Calu3 (cell line): ENCODE results near the gene ZNF154. TPM values are rescaled to one million over a fixed set of nuclear protein-coding genes. Genes with fewer than 3 reads are reported as not detected.
A peak's percentile ranks its signal among the peaks of the same experiment; 100 is the strongest.
"Not testable (repeated sequence)": the region's sequence is repeated elsewhere in the genome, so short reads cannot be mapped to it uniquely, and the experiment has no call there.

Source experiments
- BruUV-seq: library from RNA; stranded (reverse); fragments of 400-500 nt; replicated peaks from 2 replicates; lab custom pipeline; 2021; lab: Mats Ljungman, UMichigan
- CTCF ChIA-PET: fragments of 300-600 bp; sonication (Branson Sonifier 250); formaldehyde crosslinking; loops from one replicate; lab custom pipeline; 2022; ENCODE audit warnings: antibody characterized with exemption; lab: Charles Lee
- DNase-seq: peaks from one replicate; pipeline ENCODE4 v3.0.0; 2022
- H3K27ac Mint-ChIP-seq: one replicate; pipeline ENCODE4 v1.8.0; 2022; ENCODE audit warnings: mixed read lengths; ENCODE audit not compliant: unreplicated experiment
- H3K27me3 Mint-ChIP-seq: one replicate; pipeline ENCODE4 v1.8.0; 2022; ENCODE audit warnings: mixed read lengths; ENCODE audit not compliant: unreplicated experiment
- H3K36me3 Mint-ChIP-seq: one replicate; pipeline ENCODE4 v1.8.0; 2022; ENCODE audit warnings: mild to moderate bottlenecking, moderate library complexity, mixed read lengths; ENCODE audit not compliant: insufficient read depth, unreplicated experiment
- H3K4me1 Mint-ChIP-seq: one replicate; pipeline ENCODE4 v1.8.0; 2022; ENCODE audit warnings: mild to moderate bottlenecking, low read depth, mixed read lengths; ENCODE audit not compliant: unreplicated experiment
- H3K4me3 Mint-ChIP-seq: one replicate; pipeline ENCODE4 v1.8.0; 2022; ENCODE audit warnings: mild to moderate bottlenecking, low read depth, moderate library complexity, mixed read lengths; ENCODE audit not compliant: unreplicated experiment
- H3K9me3 Mint-ChIP-seq: one replicate; pipeline ENCODE4 v1.8.0; 2022; ENCODE audit warnings: low read depth, mixed read lengths; ENCODE audit not compliant: unreplicated experiment
- intact Hi-C: fragments of 100-400 bp; cut with micrococcal nuclease; formaldehyde crosslinking; loops from one replicate; pipeline ENCODE4 v1.10.0; 2022; ENCODE audit not compliant: unreplicated experiment
- total RNA-seq: library from RNA; stranded (reverse); gene quantifications from 2 replicates; pipeline ENCODE4 v1.2.3, GENCODE V29; 2022
- TF ChIP-seq, protein P1 (sequence below): fragments of 200-600 bp; IDR thresholded peaks from one replicate; pipeline ENCODE4 v1.8.0; 2022; ENCODE audit warnings: antibody characterized with exemption; ENCODE audit not compliant: unreplicated experiment

Gene ZNF154
- total RNA-seq, 1 experiment from 2014 or later = not detected

DNA sequence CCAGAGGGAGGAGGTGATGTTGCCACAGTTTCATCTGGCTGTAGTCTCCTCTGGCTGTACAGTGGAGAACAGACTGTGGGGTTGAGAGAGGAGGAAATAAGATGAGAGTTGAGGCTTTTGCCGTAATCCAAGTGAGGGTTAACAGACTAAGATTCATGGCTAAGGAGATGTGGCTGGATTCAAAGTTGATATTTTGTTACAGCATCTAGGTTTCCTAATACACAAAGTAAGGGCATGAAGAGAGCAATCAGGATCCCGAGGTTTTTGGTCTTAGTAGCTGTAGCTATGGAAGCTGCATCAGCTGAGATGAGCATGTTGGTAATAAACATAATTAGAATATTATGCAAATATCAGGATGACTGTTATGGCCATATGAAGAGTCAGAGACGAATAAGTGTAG is 39.0 kb upstream of the ZNF154 start:
- TF ChIP-seq, protein P1, sequence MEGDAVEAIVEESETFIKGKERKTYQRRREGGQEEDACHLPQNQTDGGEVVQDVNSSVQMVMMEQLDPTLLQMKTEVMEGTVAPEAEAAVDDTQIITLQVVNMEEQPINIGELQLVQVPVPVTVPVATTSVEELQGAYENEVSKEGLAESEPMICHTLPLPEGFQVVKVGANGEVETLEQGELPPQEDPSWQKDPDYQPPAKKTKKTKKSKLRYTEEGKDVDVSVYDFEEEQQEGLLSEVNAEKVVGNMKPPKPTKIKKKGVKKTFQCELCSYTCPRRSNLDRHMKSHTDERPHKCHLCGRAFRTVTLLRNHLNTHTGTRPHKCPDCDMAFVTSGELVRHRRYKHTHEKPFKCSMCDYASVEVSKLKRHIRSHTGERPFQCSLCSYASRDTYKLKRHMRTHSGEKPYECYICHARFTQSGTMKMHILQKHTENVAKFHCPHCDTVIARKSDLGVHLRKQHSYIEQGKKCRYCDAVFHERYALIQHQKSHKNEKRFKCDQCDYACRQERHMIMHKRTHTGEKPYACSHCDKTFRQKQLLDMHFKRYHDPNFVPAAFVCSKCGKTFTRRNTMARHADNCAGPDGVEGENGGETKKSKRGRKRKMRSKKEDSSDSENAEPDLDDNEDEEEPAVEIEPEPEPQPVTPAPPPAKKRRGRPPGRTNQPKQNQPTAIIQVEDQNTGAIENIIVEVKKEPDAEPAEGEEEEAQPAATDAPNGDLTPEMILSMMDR = no peak
- peaks cover 23% of the 10 kb centered on the region for H3K9me3 Mint-ChIP-seq
- no peaks in the 10 kb centered on the region for H3K27me3 Mint-ChIP-seq
- intact Hi-C loops = loop anchor here (1.0 to 5.0 kb wide), 2 partner anchors 21 to 404 kb away; partner anchors contain the start of genes ZNF329 and ZNF671
- peak overlapping the region; percentile 100 for H3K4me3 Mint-ChIP-seq
- peaks cover 41% of the 10 kb centered on the region for H3K36me3 Mint-ChIP-seq
- BruUV-seq = no TSS peak
- DNase-seq = no peak
- CTCF ChIA-PET = no interaction called here
- H3K4me1 Mint-ChIP-seq = peaks cover 11% of the 10 kb centered on the region
- H3K27ac Mint-ChIP-seq = peak overlapping the region; percentile 22

DNA sequence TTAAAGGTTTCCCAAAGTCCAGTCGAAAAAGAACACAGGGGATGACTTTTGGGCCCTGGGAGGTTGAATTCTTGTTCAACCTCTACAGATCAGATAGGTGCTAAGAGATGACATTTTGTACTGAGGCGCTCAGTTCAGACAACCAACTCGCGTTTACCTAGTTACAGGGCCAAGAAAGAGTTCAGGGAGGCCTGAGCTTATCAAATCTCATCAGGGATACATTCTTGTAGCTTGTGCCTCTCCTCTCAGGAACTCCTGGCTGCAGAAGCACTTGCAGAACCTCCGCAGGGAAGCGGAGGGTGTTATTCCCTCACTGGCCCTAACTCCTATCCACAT is 38.4 kb upstream of the ZNF154 start:
- Mint-ChIP-seq H3K4me1 (peaks cover 11% of the 10 kb centered on the region), H3K27me3 (no peaks in the 10 kb centered on the region), H3K4me3 (peak overlapping the region; percentile 100), H3K9me3 (peaks cover 20% of the 10 kb centered on the region), H3K27ac (peak overlapping the region; percentile 99), H3K36me3 (peaks cover 36% of the 10 kb centered on the region)
- no TSS peak for BruUV-seq
- TF ChIP-seq, protein P1 = no peak
- intact Hi-C loops = loop anchor here (5.0 kb wide), 1 partner anchor 405 kb away; the partner anchor contains the start of gene ZNF329
- CTCF ChIA-PET = no interaction called here
- no peak for DNase-seq

GRCh38 chr19:57746580-57747471 is 37.8 kb upstream of the ZNF154 start, which contains the start of gene ZNF776:
Gene ZNF776, plus strand, starts transcription at chr19:57746815. Its CDS starts 244 bp downstream, at chr19:57747059.
- peak; percentile 82 for DNase-seq
- CTCF ChIA-PET = interaction anchor here (0.5 kb wide), 1 partner anchor 323 kb away, joined by 3 read pairs; no protein-coding TSS in a partner anchor
- Mint-ChIP-seq H3K9me3 (peaks cover 17% of the 10 kb centered on the region), H3K27ac (peak within 1 kb of the TSS; percentile 99), H3K4me3 (peak within 1 kb of the TSS; percentile 100), H3K4me1 (peaks cover 11% of the 10 kb centered on the region), H3K36me3 (peaks cover 30% of the 10 kb centered on the region), H3K27me3 (no peaks in the 10 kb centered on the region)
- TF ChIP-seq, protein P1 = no peak
- intact Hi-C loops = loop anchor here (5.0 kb wide), 1 partner anchor 405 kb away; the partner anchor contains the start of gene ZNF329
- BruUV-seq = TSS peak; percentile 65

GRCh38 chr19:57738770-57739169 is 29.8 kb upstream of the ZNF154 start:
- H3K36me3 Mint-ChIP-seq, DNase-seq, H3K27ac Mint-ChIP-seq, CTCF ChIA-PET, H3K4me3 Mint-ChIP-seq, H3K27me3 Mint-ChIP-seq, H3K4me1 Mint-ChIP-seq, intact Hi-C loops, BruUV-seq, H3K9me3 Mint-ChIP-seq: not testable (repeated sequence)
